ENCODE data around the gene PRELP.
"Not testable (repeated sequence)": the region's sequence is repeated elsewhere in the genome, so short reads cannot be mapped to it uniquely, and the experiment has no call there.

PRELP gene

GRCh38 chr1:203509135-203509534, 33.5 kb downstream of the PRELP start:
- no peak for DNase-seq

- no peak for DNase-seq
Measured at GRCh38 chr1:203511513-203511912, 35.9 kb downstream of the PRELP start.

GRCh38 chr1:203511930-203512329, 36.3 kb downstream of the PRELP start:
- DNase-seq = no peak

GRCh38 chr1:203512517-203512847, 36.9 kb downstream of the PRELP start:
- no peak for DNase-seq

- DNase-seq = peak in 1 of 5 donors; percentile 21
Measured at GRCh38 chr1:203512848-203513584, 37.4 kb downstream of the PRELP start.

GRCh38 chr1:203513585-203514031, 38.0 kb downstream of the PRELP start:
- no peak for DNase-seq

- no peak for DNase-seq
Measured at GRCh38 chr1:203516184-203516583, 40.6 kb downstream of the PRELP start.

GRCh38 chr1:203516906-203517305, 41.3 kb downstream of the PRELP start:
- no peak for DNase-seq

- DNase-seq = no peak
Measured at GRCh38 chr1:203517426-203518110, 42.0 kb downstream of the PRELP start.

GRCh38 chr1:203518139-203518538, 42.5 kb downstream of the PRELP start:
- DNase-seq = not testable (repeated sequence)

- DNase-seq = no peak
Measured at GRCh38 chr1:203518541-203518940, 42.9 kb downstream of the PRELP start.

GRCh38 chr1:203519053-203519840, 43.6 kb downstream of the PRELP start:
- DNase-seq = no peak

- no peak for DNase-seq
Measured at GRCh38 chr1:203519896-203520295, 44.3 kb downstream of the PRELP start.

GRCh38 chr1:203520315-203520714, 44.7 kb downstream of the PRELP start:
- DNase-seq = no peak

- no peak for DNase-seq
Measured at GRCh38 chr1:203521074-203521794, 45.6 kb downstream of the PRELP start.

- no peak for DNase-seq
Measured at GRCh38 chr1:203521812-203522211, 46.2 kb downstream of the PRELP start.

- DNase-seq = no peak
Measured at GRCh38 chr1:203522237-203522636, 46.6 kb downstream of the PRELP start.

GRCh38 chr1:203523667-203524066, 48.1 kb downstream of the PRELP start:
- DNase-seq = no peak

GRCh38 chr1:203524152-203524551, 48.5 kb downstream of the PRELP start:
- DNase-seq = no peak

- no peak for DNase-seq
Measured at GRCh38 chr1:203524824-203525223, 49.2 kb downstream of the PRELP start.

- no peak for DNase-seq
Measured at GRCh38 chr1:203525685-203526084, 50.1 kb downstream of the PRELP start.

- no peak for DNase-seq
Measured at GRCh38 chr1:203526130-203526529, 50.5 kb downstream of the PRELP start.

- no peak for DNase-seq
Measured at GRCh38 chr1:203526572-203526971, 51.0 kb downstream of the PRELP start.

Data from T-helper 1 cell (primary cell).